K562 (cell line): Measurements from ENCODE around the gene LAMTOR4. TPM values are rescaled to one million over a fixed set of nuclear protein-coding genes. Genes with fewer than 3 reads are reported as not detected.
A peak's percentile ranks its signal among the peaks of the same experiment; 100 is the strongest.

Source experiments
- BDP1 ChIP-seq: IDR thresholded peaks from 3 replicates; pipeline ENCODE4 v1.6.1; 2011; ENCODE audit not compliant: insufficient read length, insufficient read depth
- CREB3L1 ChIP-seq: fragments of 450-650 bp; IDR thresholded peaks from 2 replicates; pipeline ENCODE4 v1.6.1; 2014; ENCODE audit warnings: low read depth, mild to moderate bottlenecking, moderate library complexity, borderline replicate concordance
- ELF1 ChIP-seq: fragments of 200-800 bp; sonication (Bioruptor generic); IDR thresholded peaks from 2 replicates; pipeline ENCODE4 v1.6.1; 2016; ENCODE audit warnings: missing genetic modification characterization, missing compliant biosample characterization
- HES1 ChIP-seq: fragments of 450-650 bp; IDR thresholded peaks from 2 replicates; pipeline ENCODE4 v1.6.1; 2016; ENCODE audit warnings: low read depth, mild to moderate bottlenecking, moderate library complexity
- KDM5B ChIP-seq: fragments of 200-600 bp; sonication (generic); IDR thresholded peaks from 2 replicates; pipeline ENCODE4 v1.6.1; 2012; ENCODE audit warnings: low read depth, mild to moderate bottlenecking, moderate library complexity, low read length, control low read depth, inconsistent platforms; ENCODE audit not compliant: insufficient replicate concordance
- MAZ ChIP-seq, 2 experiments: fragments of 450-650 bp in 1 of 2; sonication (generic) in 1 of 2; formaldehyde crosslinking; IDR thresholded peaks in 1 of 2; conservative IDR thresholded peaks in 1 of 2; 2 replicates each; pipeline versions ENCODE4 v1.4.0 to v1.5.0; 2020; ENCODE audit warnings: mild to moderate bottlenecking in 1 of 2, missing genetic modification reagents in 1 of 2
- NCOA6 ChIP-seq: fragments of 450-650 bp; IDR thresholded peaks from 2 replicates; pipeline ENCODE4 v1.6.1; 2017; ENCODE audit warnings: mild to moderate bottlenecking
- PHF8 ChIP-seq: fragments of 200-600 bp; sonication (generic); IDR thresholded peaks from 2 replicates; pipeline ENCODE4 v1.6.1; 2012; ENCODE audit warnings: mixed run types, mild to moderate bottlenecking, inconsistent platforms, low read length, moderate library complexity, borderline replicate concordance
- POLR3G ChIP-seq: IDR thresholded peaks from 2 replicates; pipeline ENCODE4 v1.6.1; 2011; ENCODE audit not compliant: insufficient read length, insufficient replicate concordance; ENCODE audit errors: extremely low read depth
- RB1 ChIP-seq: fragments of 450-650 bp; IDR thresholded peaks from 2 replicates; pipeline ENCODE4 v1.6.1; 2017; ENCODE audit warnings: low read depth, mild to moderate bottlenecking
- SMAD4 ChIP-seq: fragments of 250-450 bp; sonication (Bioruptor Pico); conservative IDR thresholded peaks from 2 replicates; pipeline ENCODE4 v1.8.0; 2021; ENCODE audit warnings: inconsistent platforms, mild to moderate bottlenecking, moderate library complexity
- TEAD2 ChIP-seq: fragments of 450-650 bp; IDR thresholded peaks from 2 replicates; pipeline ENCODE4 v1.6.1; 2016; ENCODE audit warnings: missing genetic modification characterization, control low read depth, missing compliant biosample characterization
- ZBTB1 ChIP-seq: sonication (generic); formaldehyde crosslinking; IDR thresholded peaks from 2 replicates; pipeline ENCODE4 v1.8.1; 2023; ENCODE audit warnings: missing genetic modification reagents, low read depth, mild to moderate bottlenecking, borderline replicate concordance
- ZBTB7A ChIP-seq: IDR thresholded peaks from 2 replicates; pipeline ENCODE4 v1.6.1; 2011; ENCODE audit warnings: low read depth, mild to moderate bottlenecking, low read length, moderate library complexity, borderline replicate concordance; ENCODE audit not compliant: control insufficient read depth
- polyA plus RNA-seq, 8 experiments: library from polyadenylated mRNA; depleted of rRNA in 4 of 8; stranded (reverse) in 5 of 8; unstranded in 3 of 8; fragments of >200 nt; fragmentation: Nextera tagmentation in 2 of 8; fragmentation: Illumina TruSeq in 1 of 8; extraction: Ambion mirVana in 2 of 8; extraction: Trizol in 1 of 8; gene quantifications; 2 replicates each; pipeline versions ENCODE4 v1.2.1 to v1.2.3, GENCODE V29; 2011 to 2014; ENCODE audit warnings: inconsistent platforms in 1 of 8, missing spikeins in 1 of 8
- total RNA-seq, 7 experiments: library from RNA; depleted of rRNA in 6 of 7; stranded (reverse); fragments of >200 nt in 6 of 7; fragmentation: Illumina TruSeq in 2 of 7; extraction: Trizol in 2 of 7; gene quantifications; 2 replicates each; pipeline versions ENCODE4 v1.2.1 to v1.2.3, GENCODE V29; 2011 to 2021; ENCODE audit warnings: low replicate concordance in 1 of 7
- TF ChIP-seq, protein P1 (sequence below): fragments of 250-450 bp; sonication (Bioruptor Pico); IDR thresholded peaks from 2 replicates; pipeline ENCODE4 v1.8.0; 2022; ENCODE audit warnings: inconsistent platforms, mild to moderate bottlenecking, moderate library complexity, borderline replicate concordance
- TF ChIP-seq, protein P2 (sequence below): fragments of 200-400 bp; formaldehyde crosslinking; IDR thresholded peaks from 2 replicates; pipeline ENCODE4 v1.6.1; 2017; ENCODE audit warnings: mild to moderate bottlenecking, low read depth, low read length, moderate library complexity

The LAMTOR4 gene
- total and polyA plus RNA-seq, 9 of the 15 experiments (the other 6 are each of a cell fraction or from before 2014, with no cell fraction given) = 79.6 to 314 (median 195) TPM

GRCh38 chr7:100158229-100159098 lies 9.7 kb downstream of the LAMTOR4 start, which contains the start of gene TRAPPC14 (continued):
- peak; percentile 76; the same call in 1 of the 2 replicates for TF ChIP-seq HES1
- TF ChIP-seq CREB3L1 = peak; percentile 41; the same call in 1 of the 2 replicates
- TF ChIP-seq ZBTB7A = peak; percentile 95
- peak; percentile 80; the same call in 1 of the 2 replicates for TF ChIP-seq PHF8
- TF ChIP-seq NCOA6 = no peak
- TF ChIP-seq ZBTB1 (CRISPR knock-in tag) = peak; percentile 69; the same call in 1 of the 2 replicates
- peak; percentile 23 for TF ChIP-seq BDP1
- peak; percentile 54 for TF ChIP-seq RB1
- TF ChIP-seq SMAD4 = peak; percentile 87
- TF ChIP-seq TEAD2 (tag) = no peak
- TF ChIP-seq, protein P1, sequence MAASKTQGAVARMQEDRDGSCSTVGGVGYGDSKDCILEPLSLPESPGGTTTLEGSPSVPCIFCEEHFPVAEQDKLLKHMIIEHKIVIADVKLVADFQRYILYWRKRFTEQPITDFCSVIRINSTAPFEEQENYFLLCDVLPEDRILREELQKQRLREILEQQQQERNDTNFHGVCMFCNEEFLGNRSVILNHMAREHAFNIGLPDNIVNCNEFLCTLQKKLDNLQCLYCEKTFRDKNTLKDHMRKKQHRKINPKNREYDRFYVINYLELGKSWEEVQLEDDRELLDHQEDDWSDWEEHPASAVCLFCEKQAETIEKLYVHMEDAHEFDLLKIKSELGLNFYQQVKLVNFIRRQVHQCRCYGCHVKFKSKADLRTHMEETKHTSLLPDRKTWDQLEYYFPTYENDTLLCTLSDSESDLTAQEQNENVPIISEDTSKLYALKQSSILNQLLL = no peak
- no peak for TF ChIP-seq POLR3G
- TF ChIP-seq MAZ (CRISPR knock-in tag; conservative IDR thresholded peaks at IDR 0.05 in 1 of 2, IDR thresholded peaks at IDR 0.05 in 1 of 2) = peak; percentile 91 to 97
- peak; percentile 29 for TF ChIP-seq KDM5B
- TF ChIP-seq, protein P2, sequence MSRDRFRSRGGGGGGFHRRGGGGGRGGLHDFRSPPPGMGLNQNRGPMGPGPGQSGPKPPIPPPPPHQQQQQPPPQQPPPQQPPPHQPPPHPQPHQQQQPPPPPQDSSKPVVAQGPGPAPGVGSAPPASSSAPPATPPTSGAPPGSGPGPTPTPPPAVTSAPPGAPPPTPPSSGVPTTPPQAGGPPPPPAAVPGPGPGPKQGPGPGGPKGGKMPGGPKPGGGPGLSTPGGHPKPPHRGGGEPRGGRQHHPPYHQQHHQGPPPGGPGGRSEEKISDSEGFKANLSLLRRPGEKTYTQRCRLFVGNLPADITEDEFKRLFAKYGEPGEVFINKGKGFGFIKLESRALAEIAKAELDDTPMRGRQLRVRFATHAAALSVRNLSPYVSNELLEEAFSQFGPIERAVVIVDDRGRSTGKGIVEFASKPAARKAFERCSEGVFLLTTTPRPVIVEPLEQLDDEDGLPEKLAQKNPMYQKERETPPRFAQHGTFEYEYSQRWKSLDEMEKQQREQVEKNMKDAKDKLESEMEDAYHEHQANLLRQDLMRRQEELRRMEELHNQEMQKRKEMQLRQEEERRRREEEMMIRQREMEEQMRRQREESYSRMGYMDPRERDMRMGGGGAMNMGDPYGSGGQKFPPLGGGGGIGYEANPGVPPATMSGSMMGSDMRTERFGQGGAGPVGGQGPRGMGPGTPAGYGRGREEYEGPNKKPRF = no peak
- TF ChIP-seq ELF1 = peak; percentile 88
